RWPE2 (cell line): ENCODE results near the gene TARBP2.

Source experiments
- ATAC-seq: fragments of 200-7000 bp; cut with Tn5 transposase; 3 replicates; pipeline ENCODE4 v1.9.1; 2021; ENCODE audit warnings: low read depth
- DNase-seq: peaks from one replicate; pipeline ENCODE4 v3.0.0-alpha.2; 2020; ENCODE audit warnings: low spot score
- H3K27ac ChIP-seq: fragments of 450-650 bp; 2 replicates; pipeline ENCODE4 v1.5.1; 2017; ENCODE audit warnings: mild to moderate bottlenecking; ENCODE audit not compliant: poor library complexity, severe bottlenecking
- H3K27me3 ChIP-seq: fragments of 250-450 bp; sonication (Bioruptor Pico); 2 replicates; pipeline ENCODE4 v1.5.1; 2021; ENCODE audit warnings: mild to moderate bottlenecking, moderate library complexity; ENCODE audit not compliant: insufficient read depth, poor library complexity, severe bottlenecking
- H3K36me3 ChIP-seq: fragments of 250-450 bp; sonication (Bioruptor Pico); 2 replicates; pipeline ENCODE4 v1.5.1; 2020; ENCODE audit warnings: low read depth, mild to moderate bottlenecking, moderate library complexity
- H3K4me1 ChIP-seq: fragments of 250-450 bp; sonication (Bioruptor Pico); 2 replicates; pipeline ENCODE4 v1.5.1; 2021; ENCODE audit warnings: mild to moderate bottlenecking, moderate library complexity; ENCODE audit not compliant: insufficient read depth, poor library complexity, severe bottlenecking
- H3K4me3 ChIP-seq: fragments of 250-450 bp; sonication (Bioruptor Pico); 2 replicates; pipeline ENCODE4 v1.5.1; 2021; ENCODE audit warnings: mild to moderate bottlenecking, moderate library complexity; ENCODE audit not compliant: severe bottlenecking
- H3K9me3 ChIP-seq: fragments of 250-450 bp; sonication (Bioruptor Pico); 2 replicates; pipeline ENCODE4 v1.5.1; 2021; ENCODE audit warnings: mild to moderate bottlenecking, moderate library complexity; ENCODE audit not compliant: severe bottlenecking
- TF ChIP-seq, protein P1 (sequence below): fragments of 450-650 bp; IDR thresholded peaks from one replicate; pipeline ENCODE4 v1.5.1; 2017; ENCODE audit warnings: mild to moderate bottlenecking, moderate library complexity; ENCODE audit not compliant: poor library complexity, severe bottlenecking

TARBP2 gene

DNA sequence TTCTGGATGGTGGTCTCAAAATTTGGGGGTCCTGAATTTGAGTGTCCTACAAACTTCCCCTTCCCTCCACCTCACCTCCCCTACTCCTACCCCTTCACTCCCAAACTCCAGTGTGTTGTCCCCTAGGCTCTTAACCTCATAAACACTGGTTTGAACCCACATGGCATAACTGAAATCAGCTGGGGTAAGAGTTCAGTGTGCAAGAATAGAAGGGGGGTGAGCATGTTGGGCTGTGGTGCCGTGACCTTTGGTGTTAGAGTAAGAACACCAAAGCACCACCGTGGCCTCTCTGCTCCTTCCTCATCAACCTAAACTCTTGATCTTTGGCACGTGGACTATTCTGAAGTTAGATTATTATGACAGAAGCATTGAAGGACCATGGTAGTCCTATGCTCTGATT, 38.1 kb upstream of the TARBP2 start:
- Histone ChIP-seq H3K4me3 (no peak overlapping the region), H3K27me3 (no peaks in the 10 kb centered on the region), H3K9me3 (no peaks in the 10 kb centered on the region), H3K36me3 (peaks cover 99% of the 10 kb centered on the region), H3K27ac (no peak overlapping the region), H3K4me1 (peaks cover 22% of the 10 kb centered on the region)
- DNase-seq (no peak), ATAC-seq (no peak)
- TF ChIP-seq, protein P1, sequence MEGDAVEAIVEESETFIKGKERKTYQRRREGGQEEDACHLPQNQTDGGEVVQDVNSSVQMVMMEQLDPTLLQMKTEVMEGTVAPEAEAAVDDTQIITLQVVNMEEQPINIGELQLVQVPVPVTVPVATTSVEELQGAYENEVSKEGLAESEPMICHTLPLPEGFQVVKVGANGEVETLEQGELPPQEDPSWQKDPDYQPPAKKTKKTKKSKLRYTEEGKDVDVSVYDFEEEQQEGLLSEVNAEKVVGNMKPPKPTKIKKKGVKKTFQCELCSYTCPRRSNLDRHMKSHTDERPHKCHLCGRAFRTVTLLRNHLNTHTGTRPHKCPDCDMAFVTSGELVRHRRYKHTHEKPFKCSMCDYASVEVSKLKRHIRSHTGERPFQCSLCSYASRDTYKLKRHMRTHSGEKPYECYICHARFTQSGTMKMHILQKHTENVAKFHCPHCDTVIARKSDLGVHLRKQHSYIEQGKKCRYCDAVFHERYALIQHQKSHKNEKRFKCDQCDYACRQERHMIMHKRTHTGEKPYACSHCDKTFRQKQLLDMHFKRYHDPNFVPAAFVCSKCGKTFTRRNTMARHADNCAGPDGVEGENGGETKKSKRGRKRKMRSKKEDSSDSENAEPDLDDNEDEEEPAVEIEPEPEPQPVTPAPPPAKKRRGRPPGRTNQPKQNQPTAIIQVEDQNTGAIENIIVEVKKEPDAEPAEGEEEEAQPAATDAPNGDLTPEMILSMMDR, result no peak

DNA sequence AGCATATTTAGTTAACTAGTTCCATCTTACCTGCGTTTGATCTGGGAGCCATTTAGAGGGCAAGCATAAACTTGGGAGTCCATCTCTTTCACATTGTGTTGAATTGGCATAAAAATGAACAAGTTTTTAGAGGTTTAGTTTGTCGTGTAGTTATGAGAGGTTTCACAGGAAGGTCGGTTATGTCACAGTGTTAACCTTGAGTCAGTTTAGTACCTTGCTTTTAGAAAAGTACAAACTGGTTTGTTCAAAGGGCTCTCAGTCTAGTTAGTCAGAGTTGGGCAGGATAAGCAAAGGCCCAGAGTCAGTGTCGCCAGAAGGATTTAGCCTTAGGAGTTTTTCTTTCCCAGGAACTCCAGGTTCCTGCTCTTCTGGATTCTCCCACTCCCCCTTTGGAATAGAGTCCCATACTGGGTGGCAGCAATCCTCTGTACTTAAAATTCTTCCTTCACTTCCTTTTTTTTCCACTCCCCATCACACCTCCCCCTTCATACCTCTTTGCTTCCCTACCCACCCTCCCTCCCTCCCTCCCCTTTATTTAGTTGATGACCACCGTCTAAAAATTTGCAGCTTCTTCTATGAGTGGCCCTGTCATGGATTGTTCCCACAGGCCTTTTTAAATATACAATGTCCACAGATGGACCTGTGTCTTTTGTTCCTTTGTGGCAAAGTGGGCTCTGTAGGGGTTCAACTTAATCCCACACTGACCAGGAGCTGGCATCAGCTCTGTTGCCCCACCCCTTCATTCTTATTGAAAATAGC, 37.1 kb upstream of the TARBP2 start:
- DNase-seq, result no peak
- Histone ChIP-seq H3K27me3 (no peaks in the 10 kb centered on the region), H3K27ac (no peak overlapping the region), H3K4me3 (no peak overlapping the region), H3K36me3 (peaks cover 99% of the 10 kb centered on the region), H3K9me3 (no peaks in the 10 kb centered on the region), H3K4me1 (peaks cover 22% of the 10 kb centered on the region)
- TF ChIP-seq, protein P1, result no peak
- ATAC-seq, result no peak; the same call in 2 of the 3 replicates

DNA sequence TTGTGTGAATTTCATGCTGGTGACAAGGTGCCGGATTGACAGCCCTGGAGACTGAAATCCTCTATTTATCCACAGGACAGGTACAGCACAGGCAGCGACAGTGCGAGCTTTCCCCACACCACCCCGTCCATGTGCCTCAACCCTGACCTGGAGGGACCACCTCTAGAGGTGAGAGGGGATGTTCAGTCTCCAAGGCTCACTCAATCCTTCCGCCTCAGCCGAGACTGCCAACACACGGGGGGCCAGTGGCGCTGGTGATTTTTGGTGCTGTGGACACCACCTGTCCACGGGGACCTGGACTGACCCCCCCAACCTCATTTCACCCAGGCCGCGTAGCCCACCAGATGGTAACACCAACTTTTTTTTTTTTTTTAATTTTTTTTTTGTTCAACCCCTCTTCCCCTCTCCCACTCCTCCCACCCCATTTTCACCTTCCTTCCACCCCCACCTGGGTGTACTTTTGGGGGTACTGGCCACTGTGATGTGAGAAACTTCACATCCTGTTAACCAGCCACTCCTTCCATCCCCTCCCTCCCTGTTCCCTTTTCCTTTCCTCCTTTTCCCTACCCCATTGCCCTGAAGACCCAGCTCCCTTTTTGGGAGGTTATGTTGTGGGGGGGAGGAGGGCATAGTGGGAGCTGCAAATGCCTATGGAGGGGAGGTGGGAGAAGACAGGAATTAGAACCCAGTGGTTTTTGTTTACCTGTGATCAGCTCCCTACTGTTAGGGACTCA, 36.2 kb upstream of the TARBP2 start:
- Histone ChIP-seq H3K4me1 (peaks cover 22% of the 10 kb centered on the region), H3K4me3 (no peak overlapping the region), H3K36me3 (peaks cover 99% of the 10 kb centered on the region), H3K27ac (peak overlapping the region; percentile 7), H3K9me3 (no peaks in the 10 kb centered on the region), H3K27me3 (no peaks in the 10 kb centered on the region)
- TF ChIP-seq, protein P1, result no peak
- ATAC-seq, result no peak
- no peak for DNase-seq

DNA sequence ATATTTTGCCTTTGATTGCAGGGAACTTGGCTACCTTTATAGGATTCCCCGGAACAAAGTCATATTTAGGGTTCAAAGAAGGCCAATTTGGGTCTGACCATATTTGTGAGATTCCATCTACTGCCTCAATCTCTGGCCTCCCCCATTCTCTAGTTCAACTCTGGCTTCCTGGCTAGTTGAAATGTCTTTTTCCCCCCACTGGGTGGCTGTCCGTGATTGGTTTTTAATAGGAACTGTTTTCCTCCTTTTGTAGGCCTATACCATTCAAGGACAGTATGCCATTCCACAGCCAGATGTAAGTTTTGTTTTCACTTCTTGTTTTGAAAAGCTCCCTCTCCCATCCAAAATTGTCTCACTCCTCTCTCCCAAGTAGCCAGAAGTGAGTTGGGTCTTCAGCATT, 35.4 kb upstream of the TARBP2 start:
- DNase-seq (no peak), ATAC-seq (no peak)
- Histone ChIP-seq H3K9me3 (no peaks in the 10 kb centered on the region), H3K27ac (no peak overlapping the region), H3K36me3 (peaks cover 99% of the 10 kb centered on the region), H3K4me1 (peaks cover 22% of the 10 kb centered on the region), H3K4me3 (no peak overlapping the region), H3K27me3 (no peaks in the 10 kb centered on the region)
- TF ChIP-seq, protein P1, result no peak
